NOMO-1 treated with dmso at 0.1 percent for 144 hours (cell line): Measurements from ENCODE around the gene NFIX.

Source experiments
- DNase-seq: peaks from one replicate; lab custom pipeline; 2025; ENCODE audit not compliant: unreplicated experiment; lab: John Stamatoyannopoulos, UW

NFIX gene

DNA sequence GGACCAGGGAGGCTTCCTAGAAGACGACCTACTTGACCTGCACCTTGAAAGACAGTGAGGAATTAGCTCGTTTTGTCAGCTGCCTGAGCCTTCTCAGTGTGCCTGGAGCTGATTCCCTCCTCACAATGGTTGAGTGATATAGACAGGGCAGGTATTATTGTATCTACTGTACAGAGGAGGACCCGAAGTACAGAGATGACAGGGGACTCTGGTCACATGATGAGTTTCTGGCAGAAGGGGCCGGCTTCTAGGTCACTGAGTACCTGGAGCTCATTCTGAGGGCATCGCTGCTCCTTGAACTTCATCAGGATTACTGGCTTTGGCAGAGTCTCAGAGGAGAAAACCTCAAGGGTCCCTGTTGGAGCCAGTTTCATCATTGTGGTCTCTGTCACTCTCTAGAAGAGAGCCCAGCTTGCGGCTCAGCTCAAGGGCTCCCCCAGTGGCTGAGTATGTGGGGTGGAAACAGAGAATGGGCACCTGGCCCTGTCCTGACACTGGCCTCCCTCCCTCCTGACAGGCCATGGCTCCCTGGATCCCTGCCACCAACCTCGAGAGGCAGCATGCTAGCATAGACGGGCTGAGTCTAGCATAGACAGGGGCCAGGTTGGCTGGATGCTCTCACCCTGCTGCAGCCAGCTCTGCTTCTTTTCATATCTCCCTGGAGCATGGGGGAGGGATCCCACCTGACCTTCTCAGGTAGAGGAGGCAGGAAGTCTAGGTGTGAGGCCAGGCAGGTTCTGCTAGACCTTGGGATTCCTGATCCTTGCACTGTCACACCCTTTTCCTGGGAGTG lies 38.7 kb downstream of the NFIX start:
- DNase-seq = peak; percentile 19

DNA sequence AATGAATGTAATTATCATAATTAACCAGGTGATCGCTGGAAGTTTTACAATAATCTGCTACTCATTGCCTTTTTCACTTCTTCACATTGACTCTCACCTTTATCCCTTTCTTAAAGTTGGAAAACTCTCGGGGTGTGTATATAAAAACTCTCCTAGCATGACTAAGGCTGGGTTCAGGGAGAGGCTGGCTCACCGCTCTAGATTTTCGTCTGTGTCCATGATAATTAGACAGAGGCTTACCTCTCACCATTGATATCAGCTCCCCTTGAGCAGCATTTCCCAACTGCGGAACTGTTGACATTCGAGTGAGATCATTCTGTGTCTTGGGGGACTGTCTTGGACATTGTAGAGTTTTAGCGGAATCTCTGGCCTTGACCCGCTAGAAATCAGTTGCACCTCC lies 39.4 kb downstream of the NFIX start:
- no peak for DNase-seq

DNA sequence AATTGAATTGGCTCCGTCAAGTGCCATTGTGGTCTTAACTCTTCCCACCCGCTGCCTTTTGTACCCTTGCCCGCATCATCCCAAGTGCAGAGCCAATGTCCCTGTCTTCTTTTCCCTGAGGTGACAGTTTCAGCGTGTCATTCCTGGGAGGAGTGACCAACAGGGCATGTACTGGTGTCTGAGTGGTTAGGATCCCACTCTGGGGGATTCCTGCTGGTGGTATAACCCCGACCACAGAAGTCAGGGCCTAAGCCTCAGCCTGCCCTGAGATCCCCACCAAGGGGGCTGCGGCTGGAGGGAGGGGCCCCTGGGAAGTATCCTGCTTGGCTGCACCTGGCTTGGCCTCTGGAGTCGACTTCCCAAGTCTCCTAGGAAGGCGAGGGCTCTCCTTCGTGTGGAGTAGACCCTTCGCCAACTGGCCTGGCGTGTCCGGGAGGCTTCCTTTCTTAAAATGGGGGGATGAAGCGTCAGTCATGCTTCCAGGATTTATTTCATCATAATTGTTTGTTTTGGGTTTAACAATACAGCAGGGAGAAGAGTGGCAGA lies 40.6 kb downstream of the NFIX start:
- no peak for DNase-seq

DNA sequence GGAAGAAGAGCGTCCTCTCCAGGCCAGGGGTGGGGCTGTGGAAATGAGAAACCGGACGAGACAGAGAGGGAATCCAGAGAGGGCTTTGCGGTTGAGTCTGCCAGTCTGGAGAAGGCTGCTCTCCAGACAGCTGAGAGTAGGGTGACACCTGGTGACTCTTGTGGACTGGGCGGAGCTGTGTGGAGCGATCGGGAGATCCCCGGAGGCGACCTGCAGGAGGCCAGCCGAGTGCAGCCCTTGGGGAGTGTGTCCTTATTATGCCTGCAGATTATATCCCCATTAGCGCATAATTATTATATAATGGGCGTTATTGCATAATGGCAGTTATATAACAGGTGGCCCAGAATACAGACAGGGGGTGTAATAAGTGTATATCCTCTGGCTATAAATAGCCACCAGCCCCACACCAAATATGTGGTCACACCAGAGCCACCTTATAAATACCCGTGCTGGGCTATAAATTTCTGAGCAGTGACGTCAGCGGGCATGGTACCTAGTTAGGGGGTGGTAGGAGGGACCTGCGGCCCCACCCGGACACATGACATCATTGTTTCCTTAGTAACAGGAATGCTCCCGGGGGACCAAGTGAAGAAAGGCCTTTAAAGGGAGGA lies 41.2 kb downstream of the NFIX start:
- no peak for DNase-seq

DNA sequence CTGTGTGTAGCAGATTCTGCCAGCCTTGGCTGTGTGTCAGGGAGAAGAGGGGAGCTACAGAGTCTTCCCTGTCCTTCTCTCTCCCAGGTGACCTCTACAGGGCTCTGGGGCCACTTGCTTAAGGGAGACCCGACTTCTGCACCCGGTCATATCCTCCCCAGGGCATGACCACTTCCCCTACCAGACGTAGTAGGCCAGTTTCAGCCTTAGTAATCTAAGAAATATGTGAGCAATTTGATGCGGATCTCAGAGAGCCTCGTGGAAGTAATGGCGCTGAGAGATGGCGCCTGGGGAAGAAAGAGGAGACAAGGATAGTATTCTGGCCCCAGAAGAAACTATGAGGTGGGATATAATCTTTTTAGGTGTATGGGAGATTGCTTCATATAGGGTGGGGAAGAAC lies 41.9 kb downstream of the NFIX start:
- no peak for DNase-seq

DNA sequence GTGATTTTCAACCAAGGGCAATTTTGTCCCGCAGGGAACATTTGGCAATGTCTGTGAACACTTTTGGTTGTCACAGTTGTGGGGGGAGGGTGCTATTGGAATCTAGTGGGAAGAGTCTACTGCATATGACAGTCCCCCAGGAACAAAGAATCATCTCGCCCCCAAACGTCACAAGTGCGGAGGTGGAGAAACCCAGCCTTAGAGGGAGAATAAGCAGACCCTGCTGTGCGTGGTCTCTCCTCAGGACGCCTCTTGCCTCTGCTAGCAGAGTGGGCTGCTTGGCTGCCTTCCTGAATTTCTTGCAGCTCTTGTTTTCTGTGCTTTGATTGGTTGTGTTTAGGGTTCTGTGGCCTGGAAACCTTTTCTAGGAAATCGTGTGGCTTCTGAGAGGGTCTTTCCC lies 42.5 kb downstream of the NFIX start:
- no peak for DNase-seq

DNA sequence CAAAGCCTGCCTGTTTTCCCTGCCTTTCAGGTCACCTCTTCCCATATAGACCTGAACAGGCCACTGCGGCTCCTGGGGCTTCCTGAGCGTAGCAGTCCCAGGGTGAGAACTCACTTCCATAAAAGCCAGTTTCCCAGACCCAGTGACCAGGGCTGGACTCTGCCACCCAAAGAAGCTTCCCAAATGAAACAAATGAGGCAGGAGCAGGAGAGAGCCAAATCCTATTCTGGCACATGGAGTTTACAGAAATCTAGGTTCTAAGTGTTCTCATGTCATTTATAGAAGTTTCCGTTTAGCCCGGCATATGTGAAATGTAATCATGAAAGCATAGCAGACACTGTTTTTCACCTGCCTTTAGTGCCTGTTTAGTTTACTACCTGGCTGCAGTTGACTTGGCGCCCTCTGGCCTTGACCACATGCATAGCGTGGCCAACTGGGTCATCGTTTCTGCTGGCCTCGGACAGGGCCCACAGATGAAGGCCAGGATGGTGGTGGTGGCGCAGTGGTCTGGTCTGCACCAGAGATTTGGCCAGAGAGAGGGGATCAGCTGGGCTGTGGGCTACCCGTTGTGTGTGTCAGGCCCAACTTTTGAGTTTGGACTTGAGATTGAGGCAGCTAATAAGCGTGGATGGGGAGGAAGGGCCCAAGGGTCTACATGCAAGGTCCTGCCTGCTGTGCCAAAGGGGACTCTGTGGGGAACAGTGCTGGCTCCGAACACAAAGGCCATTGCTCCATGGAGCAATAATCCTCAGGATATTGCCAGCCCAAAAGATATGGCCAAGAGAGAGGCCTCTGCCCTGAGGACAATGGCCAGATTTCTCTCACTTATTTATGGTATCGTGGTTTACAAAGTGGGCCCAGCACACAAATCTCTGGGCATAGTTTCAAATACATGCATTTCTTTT lies 43.3 kb downstream of the NFIX start:
- no peak for DNase-seq

DNA sequence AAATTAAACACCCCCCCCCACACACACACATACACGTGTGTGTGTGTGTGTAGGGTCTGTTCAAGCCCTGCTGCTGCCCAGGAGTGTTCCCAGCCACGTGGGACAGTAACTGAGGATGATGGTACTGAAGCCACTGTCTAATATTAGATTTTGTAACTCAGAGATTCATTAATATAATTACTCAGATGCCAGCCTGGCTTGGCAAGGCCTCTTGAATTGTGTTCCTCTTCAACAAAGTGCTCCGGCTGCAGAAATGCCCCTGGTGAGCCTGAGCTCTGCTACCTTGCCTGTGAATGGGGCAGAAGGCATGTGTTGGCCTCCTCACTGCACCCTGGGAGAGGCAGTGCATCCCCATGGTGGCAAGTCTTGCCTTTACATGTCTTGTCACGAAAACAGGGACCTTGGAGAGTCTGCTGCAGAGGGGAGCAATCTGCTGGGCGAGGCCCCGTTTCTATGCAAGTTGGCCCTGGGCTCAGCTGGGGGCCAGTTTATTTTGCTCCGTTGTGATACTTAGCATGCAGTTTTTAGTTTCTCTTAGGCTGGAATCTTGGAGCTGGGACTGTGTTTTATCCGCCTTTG lies 44.0 kb downstream of the NFIX start:
- no peak for DNase-seq

DNA sequence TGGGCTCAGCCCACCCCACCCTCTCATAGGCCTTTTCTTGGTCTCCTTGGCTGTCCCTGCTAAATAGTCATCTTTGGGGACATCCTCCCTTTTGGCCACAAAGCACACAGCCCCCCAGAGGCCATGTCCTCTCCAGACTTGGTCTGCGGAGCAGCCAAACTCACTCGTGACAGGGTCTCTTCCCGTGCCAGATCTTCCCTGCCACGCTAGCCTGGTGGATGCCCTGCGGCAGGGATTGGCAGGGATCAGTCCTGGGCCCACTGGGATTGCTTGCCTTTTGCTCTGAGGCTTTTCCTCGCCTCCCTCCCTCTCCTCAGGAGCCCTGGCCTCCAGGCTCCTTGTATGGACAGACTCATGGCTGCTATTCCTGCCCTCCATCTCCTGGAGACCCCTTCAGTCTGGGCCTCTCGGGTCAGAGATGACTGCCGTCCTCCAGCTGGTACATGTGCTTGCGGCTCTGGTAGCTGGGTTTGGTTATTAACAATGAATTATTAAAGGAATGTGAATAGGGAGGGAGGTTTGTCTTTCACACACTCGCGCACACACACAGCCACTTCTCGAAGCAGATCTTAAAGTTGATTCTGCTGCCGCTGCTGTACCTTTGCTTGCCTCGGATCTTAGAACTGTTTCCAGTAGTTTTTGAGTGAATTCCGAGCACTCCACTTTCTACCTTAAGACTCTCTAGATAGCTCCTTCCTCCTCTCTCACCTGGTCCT lies 45.1 kb downstream of the NFIX start:
- DNase-seq = no peak

DNA sequence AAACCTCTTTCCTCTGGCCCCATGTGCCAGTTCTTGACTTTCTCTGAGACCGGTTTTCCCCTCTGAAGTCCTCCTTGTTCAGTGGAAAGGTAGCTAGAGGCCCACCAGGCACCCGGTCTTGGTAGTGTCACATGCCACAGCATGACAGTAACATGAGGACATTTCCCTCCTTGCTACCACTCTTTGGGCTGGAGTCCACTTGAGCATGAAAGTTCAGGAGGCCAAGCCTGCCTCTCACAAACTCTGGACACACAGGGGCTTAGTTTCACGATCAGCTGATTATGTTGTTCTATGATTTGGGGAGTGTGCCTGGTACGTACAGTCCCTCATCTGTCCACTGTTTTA lies 45.6 kb downstream of the NFIX start:
- DNase-seq = no peak

DNA sequence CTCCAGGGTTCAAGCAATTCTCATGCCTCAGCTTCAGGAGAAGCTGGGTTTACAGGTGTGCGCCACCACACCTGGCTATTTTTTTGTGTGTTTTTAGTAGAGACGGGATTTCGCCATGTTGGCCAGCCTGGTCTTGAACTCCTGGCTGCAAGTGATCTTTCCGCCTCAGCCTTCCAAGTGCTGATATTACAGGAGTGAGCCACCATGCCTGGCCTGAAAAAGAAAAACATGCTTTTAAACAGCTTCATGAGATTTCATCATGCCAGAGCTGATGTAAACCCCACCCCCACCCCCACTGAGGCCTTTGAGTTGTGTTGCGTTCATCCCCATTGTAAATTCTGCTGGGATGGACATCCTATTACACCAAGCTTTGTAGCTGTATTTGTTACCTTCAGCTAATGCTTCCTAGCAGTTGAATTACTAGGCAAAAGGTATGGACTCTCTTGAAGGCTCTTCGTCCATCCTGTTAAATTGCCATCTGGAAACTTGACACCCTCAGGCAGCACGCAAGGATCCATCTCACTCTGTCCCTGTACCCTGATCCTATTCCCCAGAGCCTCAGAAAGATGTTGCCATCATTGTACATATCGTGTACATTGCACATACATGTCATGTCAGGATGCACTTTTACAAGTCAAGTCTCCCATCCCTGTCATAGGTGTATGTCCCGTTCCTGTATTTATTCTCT lies 47.3 kb downstream of the NFIX start:
- DNase-seq = no peak

DNA sequence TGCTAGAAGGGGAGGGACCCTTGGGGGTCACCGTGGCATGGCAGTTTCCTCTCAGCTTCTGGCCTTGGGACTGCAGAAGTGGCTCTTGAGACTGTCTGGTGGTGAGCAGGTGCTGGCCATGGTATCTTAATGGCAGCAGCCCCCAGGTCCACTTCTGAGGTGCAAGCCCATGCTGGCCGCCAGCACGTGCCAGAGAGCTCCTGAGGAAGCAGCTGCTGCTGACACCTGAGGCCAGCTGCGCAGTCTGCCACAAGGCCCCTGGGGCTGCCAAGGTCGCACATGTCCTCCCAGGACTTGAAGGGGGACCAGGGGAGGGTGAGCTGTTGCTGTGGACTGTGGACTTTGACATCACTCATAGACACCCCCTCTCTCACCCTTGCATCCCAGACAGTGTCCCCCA lies 48.0 kb downstream of the NFIX start:
- no peak for DNase-seq

DNA sequence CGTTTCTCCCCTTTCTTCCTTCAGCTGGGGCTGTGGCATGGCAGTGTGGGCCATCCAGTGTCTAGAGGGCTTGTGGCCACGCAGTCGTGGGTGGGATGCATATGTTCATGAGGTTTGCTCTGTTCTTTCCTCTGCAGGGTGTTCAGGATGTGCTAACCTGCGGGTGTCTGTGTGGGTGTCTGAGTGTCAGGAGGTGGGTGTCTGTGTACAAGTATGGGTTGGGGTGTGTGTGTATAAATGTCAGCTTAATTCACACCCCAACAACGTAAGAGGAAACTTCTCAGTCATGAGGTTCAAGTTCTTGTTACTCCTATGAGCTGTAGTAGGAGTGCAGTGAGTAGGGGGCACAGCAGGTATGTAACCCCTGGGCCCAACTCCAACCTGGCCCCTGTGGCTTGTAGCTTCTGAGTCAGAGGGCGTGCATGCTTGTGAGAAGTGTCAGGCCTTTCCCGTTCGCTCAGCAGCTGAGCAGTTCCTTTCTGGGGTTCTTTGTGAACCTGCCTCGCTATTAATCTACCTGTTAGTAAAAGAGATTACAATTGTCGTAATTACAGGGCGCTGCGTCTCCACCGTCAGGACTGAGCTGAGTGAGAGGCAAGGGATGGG lies 49.1 kb downstream of the NFIX start:
- no peak for DNase-seq

DNA sequence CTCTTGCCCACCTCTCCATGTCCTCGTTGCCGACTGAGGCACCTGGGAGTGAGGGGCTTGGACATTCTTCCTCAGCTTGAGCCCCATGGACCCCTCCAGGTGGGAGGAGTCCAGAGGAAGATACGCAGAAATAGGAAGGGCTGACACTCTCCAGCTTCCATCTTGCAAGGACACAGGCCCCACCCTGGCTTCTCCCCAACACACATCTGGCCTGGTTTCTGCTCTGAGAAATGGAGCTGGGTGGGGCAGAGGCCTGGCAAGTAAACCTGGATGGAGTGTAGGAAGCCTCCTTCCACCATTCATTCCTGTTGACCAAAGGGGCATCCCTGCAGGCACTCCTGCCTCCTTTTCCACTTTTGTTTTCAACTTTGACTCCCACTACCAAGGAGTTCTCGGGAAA lies 50.5 kb downstream of the NFIX start:
- DNase-seq = no peak

DNA sequence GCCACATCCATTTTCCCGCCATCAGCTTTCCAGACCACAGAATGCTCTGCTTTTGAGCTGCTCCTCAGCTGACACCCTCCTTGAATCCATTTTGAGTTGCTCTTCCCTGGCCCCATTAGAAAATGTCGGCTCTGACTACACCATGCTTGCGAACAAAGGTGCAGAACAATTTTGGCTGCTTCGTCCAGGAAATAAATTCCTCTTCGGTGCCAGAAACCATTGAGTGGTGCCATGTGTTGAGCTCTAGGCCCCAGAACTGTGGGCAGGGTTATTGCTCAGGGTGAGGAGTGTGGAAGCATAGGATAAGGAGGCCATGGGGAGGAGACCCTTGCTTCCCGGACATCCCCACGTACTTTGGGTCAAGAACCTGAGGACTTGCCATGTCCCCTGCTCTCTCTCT lies 52.1 kb downstream of the NFIX start:
- no peak for DNase-seq

DNA sequence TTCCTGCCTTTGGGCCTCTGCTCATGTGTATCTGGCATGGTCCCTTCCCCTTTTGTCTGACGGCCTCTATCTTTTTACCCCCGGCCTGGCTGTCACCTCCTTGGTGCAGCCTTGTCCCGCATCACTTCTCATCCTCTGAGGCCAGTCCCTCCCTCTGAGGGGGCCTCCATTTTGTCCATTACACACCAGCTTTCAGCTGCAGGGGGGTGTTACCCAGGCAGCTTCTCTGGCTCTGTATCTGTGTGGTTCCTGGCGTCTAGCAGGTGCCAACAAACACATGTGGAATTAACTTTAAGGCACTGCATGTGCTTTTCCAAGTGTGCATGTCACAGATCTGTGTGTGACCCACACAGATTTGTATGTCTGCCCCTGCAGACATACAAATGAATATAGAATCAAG lies 55.0 kb downstream of the NFIX start:
- no peak for DNase-seq

DNA sequence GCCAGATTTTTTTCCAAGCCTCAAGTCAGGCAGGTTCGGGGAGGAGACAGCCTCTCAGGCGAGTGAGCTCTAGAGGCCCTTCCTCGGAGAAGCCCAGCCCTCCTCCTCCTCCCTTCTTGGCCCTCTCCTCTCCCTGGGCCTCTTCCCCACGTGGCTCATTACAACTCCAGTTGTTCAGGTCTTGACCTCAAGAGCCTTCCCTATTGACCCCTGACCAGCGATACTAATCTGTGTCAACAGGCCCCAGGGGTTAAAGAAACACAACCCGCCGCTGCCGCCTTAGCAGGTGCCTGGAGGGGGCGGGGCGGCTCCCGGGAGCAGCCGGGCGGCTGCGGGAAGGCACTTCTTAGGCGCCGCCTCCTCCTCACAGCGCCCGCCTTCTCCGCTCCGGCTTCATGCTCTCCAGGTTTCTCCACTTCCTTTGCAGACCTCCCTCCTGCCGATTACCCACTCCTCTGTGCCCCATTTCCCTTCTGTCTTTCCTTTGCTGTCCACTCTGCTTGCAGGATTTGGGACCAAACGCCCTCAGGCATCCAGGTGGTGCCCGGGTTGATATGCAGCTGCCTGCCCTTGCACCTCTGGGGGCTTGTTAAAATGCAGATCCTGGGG lies 56.4 kb downstream of the NFIX start:
- no peak for DNase-seq

DNA sequence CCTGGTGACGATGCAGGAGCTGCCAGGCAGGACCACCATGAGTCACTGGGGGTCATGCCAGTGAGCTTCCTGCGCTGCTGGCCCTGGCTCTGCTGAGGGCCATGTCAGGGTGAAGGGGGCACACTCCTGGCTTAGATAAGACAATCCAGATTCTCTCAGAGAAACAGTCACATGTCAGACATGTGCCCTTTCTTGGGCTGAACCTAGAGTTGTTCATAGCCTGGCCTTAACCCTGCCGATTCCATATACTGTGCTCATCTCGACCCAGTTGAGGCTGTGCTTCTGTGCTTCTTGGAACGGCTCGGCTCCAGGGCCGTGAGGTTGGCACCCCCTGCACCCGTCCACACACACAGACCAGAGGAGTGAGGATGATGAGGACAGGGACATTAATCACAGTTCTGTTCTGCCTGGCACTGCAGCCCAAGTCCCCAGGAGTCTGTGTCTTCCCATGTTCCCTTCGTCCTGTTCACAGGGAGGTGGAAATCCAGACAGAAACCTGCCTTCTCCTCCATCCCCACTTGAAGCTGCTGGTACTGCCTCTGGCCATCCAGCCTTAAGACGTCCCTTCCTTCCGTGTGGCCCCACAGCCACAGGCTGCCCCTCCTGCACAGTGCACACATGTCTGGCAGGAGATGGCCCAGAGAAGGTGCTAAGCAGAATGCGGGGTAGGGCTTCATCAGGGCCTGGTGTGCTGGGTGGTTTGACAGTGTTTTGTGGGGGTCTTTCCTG lies 57.3 kb downstream of the NFIX start:
- no peak for DNase-seq

DNA sequence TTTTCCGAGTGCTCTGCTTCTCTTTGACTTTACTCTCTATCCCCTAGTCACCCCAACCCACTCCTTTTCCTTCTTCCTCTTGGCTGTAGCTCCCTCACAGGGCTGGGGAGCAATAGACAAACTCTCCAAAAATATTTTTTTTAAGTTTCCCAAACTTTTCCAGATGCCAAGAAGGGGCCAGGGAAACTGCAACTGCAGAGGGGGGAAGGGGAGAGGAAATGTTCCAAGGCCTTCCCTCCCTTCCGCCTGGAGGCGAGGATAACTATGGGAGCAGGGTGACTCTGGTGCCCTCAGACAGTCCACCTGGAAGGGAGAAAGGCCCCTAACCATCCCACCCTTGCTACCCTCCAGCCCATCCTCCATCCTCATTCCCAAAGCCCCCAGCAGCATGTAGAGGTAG lies 58.0 kb downstream of the NFIX start:
- DNase-seq = no peak
